GM12878 (cell line): ENCODE measurements around the gene VPS8.

Experiments
- CHD2 ChIP-seq: IDR thresholded peaks from 2 replicates; pipeline ENCODE4 v1.6.1; 2011; ENCODE audit warnings: low read depth, low read length, improper control_type of control experiment, borderline replicate concordance
- CREM ChIP-seq: IDR thresholded peaks from 2 replicates; pipeline ENCODE4 v1.6.1; 2014; ENCODE audit warnings: antibody characterized with exemption, low read depth
- CTCF ChIP-seq, 3 experiments: IDR thresholded peaks in 2 of 3; conservative IDR thresholded peaks in 1 of 3; 2 replicates each; pipeline ENCODE4 v1.5.1; 2011; ENCODE audit warnings: low read depth in 3 of 3, low read length in 3 of 3, mild to moderate bottlenecking in 3 of 3, control low read depth in 2 of 3, moderate library complexity in 2 of 3, inconsistent platforms in 1 of 3, mixed read lengths in 1 of 3; ENCODE audit not compliant: control insufficient read depth in 2 of 3, insufficient read depth in 1 of 3; ENCODE audit errors: extremely low read depth in 1 of 3
- EP300 ChIP-seq, 2 experiments: fragments of 150-350 bp in 1 of 2; IDR thresholded peaks; 2 replicates each; pipeline ENCODE4 v1.6.1; 2011 to 2012; ENCODE audit warnings: low read depth in 2 of 2, low read length in 2 of 2, borderline replicate concordance in 1 of 2, improper control_type of control experiment in 1 of 2, inconsistent platforms in 1 of 2; ENCODE audit not compliant: control insufficient read depth in 1 of 2
- FOS ChIP-seq: IDR thresholded peaks from 3 replicates; pipeline ENCODE4 v1.6.1; 2011; ENCODE audit warnings: borderline replicate concordance; ENCODE audit not compliant: insufficient read length; ENCODE audit errors: extremely low read depth
- JUNB ChIP-seq: IDR thresholded peaks from 2 replicates; pipeline ENCODE4 v1.6.1; 2016; ENCODE audit warnings: antibody characterized with exemption, mild to moderate bottlenecking
- JUND ChIP-seq: IDR thresholded peaks from 2 replicates; pipeline ENCODE4 v1.6.1; 2012; ENCODE audit warnings: low read depth, mild to moderate bottlenecking, low read length, improper control_type of control experiment, moderate library complexity
- POLR2A ChIP-seq: IDR thresholded peaks from 2 replicates; pipeline ENCODE4 v1.6.1; 2011; ENCODE audit warnings: low read depth, mild to moderate bottlenecking, low read length
- POU2F2 ChIP-seq: IDR thresholded peaks from 3 replicates; pipeline ENCODE4 v1.6.1; 2011; ENCODE audit warnings: low read depth, mild to moderate bottlenecking, low read length, borderline replicate concordance
- SPI1 ChIP-seq: IDR thresholded peaks from 2 replicates; pipeline ENCODE4 v1.6.1; 2011; ENCODE audit warnings: low read depth, mild to moderate bottlenecking, low read length, moderate library complexity, borderline replicate concordance; ENCODE audit not compliant: insufficient read depth
- STAT1 ChIP-seq: fragments of 450-650 bp; conservative IDR thresholded peaks from 2 replicates; pipeline ENCODE4 v1.6.1; 2014; ENCODE audit warnings: antibody characterized with exemption, mild to moderate bottlenecking
- TARDBP ChIP-seq: IDR thresholded peaks from 2 replicates; pipeline ENCODE4 v1.6.1; 2016; ENCODE audit warnings: borderline replicate concordance
- ZZZ3 ChIP-seq: IDR thresholded peaks from 2 replicates; pipeline ENCODE4 v1.6.1; 2011; ENCODE audit warnings: low read depth; ENCODE audit not compliant: control insufficient read depth, insufficient read length

- TF ChIP-seq CTCF (IDR thresholded peaks at IDR 0.05 in 2 of 3, conservative IDR thresholded peaks at IDR 0.05 in 1 of 3; ENCODE audit: control insufficient read depth in 2 of 3, extremely low read depth in 1 of 3, insufficient read depth in 1 of 3, low read depth in 3 of 3, low read length in 3 of 3) (no peak), ZZZ3 (no peak), CHD2 (no peak), STAT1 (no peak), POLR2A (no peak), JUND (no peak), FOS (no peak), TARDBP (no peak), JUNB (no peak), SPI1 (no peak), EP300 (IDR thresholded peaks at IDR 0.05; ENCODE audit: borderline replicate concordance in 1 of 2, control insufficient read depth in 1 of 2, low read depth in 2 of 2, low read length in 2 of 2) (no peak), POU2F2 (no peak), CREM (no peak)
Observed at GRCh38 chr3:184786280-184786941, 25.6 kb upstream of the VPS8 start.
